NCI-H748 (cell line): Measurements from ENCODE around the gene JAK1.
"Not testable (repeated sequence)": the region's sequence is repeated elsewhere in the genome, so short reads cannot be mapped to it uniquely, and the experiment has no call there.

Source experiments
- DNase-seq: peaks from one replicate; lab custom pipeline; 2025; ENCODE audit not compliant: unreplicated experiment; lab: John Stamatoyannopoulos, UW

Gene JAK1

DNA sequence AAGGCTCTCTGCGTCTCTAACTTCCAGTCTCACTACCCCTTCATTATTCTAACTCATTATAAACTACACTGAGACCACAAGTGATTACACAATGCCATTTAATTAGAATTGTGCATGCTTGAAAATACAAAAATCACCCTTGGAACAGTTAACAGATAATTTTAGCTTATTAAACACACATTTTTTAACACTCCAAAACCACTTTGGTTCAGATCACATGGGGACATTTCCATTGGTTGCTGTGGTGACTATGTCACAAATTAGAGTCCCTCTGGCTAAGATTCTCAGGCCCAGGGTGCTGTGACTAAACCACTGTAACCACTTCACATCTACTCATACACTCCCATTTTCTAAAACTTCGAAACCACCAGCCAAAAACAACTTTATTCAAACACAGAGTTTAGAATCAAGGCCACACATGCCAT is 43.0 kb downstream of the JAK1 start:
- DNase-seq: no peak

DNA sequence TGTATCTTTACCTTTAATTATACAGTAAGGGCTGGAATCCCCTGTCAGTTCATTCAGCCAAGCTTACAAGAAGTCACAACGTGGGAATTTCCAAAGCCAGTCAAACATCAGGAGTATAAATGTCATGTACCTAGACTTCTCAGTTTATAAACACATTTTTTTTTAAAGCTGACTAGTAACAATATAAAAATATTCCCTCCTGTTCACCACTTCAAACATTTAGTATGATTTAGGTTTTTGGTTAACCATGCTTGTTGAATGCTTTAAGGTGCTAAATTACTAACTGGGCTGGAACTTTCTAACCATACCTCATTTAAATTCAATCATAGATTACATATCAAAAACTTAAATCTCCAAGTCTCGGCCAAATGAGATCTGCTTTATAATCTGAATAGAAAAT is 44.0 kb downstream of the JAK1 start:
- no peak for DNase-seq

DNA sequence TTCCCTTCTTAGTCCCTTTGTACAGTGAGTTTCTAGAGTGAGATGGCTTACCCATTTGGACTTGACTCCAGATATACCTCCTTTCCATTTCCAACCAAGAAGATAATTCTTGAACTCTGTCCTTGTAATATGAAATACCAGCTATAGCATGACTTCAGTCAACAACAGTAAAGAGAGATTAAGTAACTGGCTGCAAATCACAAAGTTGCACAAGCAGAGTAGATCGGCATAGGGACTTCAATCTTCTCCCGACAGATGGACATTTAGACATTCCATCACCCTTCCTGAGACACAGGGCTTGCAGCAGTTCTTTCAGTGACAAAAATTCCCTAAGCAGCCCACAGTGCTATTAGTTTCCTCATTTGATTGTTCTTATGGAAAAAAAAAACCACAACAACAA is 44.6 kb downstream of the JAK1 start:
- DNase-seq: no peak

DNA sequence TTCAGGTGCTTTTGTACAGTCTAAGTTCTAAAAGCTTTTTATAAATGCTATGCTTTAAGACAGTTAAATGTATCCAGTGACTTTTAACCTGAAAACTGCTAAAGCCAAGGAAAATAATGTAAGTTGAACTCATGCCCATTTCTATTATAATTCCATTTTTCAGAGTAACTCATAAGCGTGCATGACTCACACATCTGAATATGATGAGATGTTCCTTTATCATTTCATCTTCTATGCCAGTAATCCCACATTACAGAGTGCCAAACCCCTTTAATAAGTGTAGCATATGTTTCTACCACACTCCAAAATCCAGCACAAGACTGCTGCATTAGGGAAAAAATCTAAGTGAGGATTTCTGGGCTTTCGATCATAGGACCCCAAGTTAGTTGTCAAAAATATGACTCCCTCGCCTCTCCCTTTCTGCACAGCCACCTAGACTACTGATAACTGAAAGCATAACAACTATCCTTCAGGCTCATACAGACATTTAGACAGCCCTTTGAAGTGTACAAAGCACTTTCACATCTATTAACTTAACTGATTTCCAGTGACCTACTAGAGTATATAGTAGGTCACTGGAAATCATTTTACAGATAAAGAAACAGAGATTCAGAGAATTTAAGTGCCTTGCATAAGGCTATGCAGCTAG is 45.3 kb downstream of the JAK1 start:
- DNase-seq: no peak

DNA sequence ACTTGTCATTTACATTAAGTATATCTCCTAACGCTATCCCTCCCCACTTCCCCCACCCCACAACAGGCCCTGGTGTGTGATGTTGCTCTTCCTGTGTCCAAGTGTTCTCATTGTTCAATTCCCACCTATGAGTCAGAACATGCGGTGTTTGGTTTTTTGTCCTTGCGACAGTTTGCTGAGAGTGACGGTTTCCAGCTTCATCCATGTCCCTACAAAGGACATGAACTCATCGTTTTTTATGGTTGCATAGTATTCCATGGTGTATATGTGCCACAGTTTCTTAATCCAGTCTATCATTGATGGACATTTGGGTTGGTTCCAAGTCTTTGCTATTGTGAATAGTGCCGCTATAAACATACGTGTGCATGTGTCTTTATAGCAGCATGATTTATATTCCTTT is 47.2 kb downstream of the JAK1 start:
- DNase-seq: not testable (repeated sequence)

DNA sequence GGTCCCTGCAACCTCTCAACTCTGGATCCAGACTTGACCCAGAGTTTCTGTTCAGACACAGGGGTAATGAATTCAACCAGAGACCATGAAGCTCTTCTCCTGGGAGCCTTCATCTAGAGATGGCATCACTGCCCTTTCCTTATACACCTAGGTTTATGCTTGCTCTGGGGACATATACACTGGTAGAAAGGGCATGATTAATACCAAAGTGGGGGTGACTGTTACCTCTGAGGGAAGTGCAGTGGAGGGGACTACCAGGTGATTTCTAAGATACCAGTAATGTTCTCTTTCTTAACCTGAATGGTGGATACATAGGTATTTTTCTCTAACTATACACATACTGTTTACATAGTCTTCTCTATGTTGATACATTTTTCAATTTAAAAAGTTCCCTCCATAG is 48.4 kb downstream of the JAK1 start:
- no peak for DNase-seq

DNA sequence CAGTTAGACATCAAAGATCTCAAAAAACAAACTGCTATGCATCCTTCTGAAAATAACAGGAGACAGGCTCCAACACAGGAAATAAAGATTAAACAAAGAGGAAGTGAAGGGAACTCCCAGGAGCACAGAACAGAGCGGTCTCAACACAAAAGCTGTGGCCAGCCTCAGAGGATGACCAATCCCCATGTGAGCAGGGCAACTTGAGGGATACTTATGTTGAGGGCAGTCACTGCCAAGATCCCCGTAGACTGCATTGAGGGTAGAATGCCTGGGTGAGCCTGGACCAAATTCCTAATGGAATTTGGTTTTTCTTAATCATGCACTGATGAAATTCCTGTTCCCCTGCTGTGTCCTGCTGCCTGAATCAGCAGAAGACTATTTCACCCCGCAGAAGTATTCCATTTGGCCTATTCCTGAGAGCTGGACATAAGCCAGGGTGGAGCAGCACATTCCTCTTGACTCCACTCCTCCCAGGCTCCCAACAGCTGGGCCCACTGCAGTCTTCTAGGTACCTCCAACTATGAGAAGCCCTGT is 49.0 kb downstream of the JAK1 start:
- no peak for DNase-seq

DNA sequence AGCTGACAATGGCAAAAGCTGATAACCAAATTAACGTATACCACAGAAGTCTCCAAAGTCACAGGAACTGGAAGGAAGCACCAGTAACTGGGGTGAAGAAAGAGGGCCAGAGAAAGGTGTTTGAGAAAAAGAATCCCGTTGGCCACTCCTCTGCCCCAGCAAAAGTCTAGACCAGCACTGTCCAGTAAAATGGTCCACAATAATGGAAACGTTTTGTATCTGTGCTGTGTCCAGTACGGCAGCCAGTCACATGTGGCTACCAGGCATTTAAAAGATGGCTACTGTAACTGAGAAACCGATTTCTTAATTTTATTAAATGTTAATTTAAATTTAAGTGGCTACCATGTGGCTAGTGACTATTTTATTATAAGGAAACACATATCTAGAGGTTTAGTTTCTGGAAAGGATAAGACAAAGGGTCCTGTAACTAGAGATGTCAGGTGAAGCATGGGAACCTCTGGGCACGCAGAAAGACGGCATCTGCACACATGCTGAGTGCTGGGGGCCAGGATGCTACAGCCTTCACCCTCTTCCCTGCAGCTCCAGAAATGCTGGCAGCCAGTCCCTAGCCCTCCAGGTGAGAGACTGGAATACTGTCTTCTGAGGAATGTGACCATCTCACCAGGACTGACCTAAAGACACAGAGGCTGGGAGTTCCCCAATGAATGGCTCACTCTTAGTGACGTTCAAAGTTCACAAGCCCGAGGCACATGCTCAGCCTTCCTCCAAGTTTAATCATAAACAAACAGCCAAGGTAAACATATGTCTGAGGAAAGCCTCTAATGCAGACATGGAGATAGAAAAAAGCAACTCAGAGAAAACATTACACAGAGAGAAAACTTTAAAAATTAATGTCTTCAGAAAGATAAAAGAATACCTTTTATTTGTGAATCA is 50.7 kb downstream of the JAK1 start:
- DNase-seq: no peak

DNA sequence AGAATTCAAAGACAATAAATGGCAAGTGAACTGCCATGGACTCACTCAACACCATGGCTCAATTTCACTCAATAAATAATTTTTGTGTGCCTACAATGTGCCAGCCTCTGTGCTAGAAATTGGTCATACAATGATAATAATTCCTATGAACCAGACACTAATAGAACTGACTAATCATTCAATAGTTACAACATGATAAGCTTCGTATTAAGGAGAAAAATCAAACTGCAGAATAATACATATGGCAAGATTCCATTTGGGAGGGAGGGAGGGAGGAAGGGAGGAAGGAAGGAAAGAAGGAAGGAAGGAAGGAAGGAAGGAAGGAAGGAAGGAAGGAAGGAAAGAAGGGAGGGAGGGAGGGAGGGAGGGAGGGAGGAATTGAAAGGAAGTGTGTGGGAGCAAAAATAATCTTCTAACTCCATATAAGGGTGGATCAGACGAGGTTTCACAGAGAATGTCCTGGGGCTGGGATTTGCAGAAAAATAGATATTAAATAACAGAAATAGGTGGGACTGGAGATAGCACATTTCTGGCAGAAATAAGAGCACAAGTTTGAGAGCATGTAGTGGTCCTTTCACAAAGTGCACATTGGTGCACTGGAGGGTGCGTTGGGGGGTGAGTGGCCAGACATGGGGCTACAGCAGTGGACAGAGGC is 52.9 kb downstream of the JAK1 start:
- no peak for DNase-seq

DNA sequence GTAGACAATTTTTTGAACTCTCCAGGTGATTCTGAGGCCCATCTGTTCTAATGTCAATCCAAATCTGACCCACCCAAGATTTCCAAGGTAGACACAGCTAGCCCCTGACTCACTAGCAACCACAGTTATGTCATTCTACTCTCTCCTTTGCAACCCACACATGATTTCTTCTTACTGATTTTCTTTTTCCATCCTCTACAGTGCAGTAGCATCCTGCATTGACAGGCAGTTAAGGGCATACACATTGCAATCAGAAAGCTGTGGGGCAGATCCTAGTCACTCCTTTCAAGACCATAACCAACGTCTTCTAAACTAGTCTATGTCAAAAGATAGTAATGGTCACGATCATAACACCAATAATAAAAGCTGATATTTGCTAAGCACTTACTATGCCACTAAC is 54.2 kb downstream of the JAK1 start:
- DNase-seq: no peak

DNA sequence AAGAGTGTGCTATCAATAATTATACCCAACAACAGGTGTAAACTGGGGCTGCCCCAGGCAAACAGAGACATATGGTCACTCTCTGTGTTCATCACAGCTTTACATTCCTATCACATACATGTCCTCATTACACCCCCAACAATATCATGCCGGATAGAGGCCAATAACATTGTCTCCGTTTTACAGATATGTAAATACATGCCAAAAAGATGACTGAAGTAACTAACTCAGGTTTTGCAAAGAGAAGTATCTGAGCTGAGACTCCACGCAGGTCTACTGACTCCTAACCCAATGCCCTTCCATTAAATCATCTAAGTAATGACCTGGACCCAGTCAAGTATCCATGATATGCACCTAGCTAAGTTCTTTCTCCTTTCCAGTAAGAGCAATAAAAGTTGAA is 55.0 kb downstream of the JAK1 start:
- DNase-seq: no peak

DNA sequence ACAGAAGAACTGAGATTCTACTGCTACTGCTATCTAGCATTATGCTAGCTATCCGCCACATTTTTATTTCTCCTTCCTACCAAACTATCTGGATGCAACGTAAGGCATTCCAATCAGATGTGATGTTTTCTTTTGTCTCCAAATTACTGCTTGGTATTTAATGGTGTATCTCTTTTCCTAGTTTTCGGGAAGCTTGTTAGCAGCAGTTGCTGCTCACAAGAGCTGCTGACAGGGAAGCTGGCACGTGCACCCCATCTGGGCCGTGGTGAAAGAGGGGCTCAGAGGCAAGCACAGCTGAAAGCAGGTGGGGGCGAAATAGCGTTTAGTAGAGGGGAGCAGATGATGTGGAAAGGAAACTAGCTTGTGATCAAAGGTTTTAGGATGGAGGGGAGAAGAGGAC is 57.3 kb downstream of the JAK1 start:
- no peak for DNase-seq

DNA sequence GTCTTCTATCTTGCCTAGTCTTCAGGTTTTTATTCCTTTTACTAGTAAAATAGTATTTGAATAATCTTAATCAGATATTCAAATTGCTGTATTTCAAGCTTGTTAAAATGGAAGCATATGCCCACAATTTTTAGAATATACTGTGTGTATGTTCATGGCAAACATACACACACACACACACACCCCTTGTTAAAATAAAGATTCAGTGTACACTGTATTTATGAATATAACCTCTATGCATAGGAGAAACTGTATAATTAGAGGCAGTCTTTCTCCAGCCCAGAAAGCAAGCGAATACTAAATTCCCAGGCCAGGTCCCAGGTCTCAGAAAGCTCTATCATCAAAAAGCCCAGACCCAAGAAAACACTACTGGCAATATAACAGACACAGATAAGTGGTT is 57.8 kb downstream of the JAK1 start:
- no peak for DNase-seq

DNA sequence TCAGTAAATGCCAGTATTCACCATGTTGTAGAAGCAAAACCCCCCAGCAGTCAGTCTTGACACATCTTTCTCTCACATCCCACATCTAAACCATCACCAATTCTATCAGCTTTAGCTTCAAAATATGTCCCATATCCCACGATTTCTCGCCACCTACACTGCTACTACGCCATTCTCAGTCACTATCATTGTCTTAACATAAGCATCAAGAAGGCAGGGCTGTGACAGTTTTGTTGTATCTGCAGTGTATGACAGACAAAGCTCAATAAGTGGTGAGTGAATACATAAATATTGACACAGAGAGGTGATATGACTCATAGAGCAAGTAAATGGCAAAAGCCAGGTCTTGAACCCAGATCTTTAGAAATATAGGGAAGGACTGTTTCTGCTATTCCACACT is 59.9 kb downstream of the JAK1 start:
- no peak for DNase-seq

DNA sequence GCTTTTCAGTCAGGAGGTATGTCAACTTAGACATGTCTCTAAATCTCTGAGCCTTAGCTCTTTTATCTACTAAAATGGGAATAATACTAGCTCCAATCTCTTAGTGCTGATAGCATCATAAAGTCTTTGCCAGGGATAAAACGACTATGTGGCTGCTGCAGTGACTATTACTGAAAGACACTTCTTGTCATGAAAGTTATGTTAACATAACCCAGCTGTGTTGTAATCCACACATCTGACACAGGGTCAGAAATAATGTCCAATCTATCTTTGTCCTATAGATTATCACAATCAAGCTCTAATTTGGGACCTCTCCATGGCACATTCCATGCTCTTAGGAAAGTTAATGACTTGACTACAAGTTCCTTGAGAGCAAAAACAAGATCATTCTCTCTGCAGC is 62.8 kb downstream of the JAK1 start:
- DNase-seq: no peak

DNA sequence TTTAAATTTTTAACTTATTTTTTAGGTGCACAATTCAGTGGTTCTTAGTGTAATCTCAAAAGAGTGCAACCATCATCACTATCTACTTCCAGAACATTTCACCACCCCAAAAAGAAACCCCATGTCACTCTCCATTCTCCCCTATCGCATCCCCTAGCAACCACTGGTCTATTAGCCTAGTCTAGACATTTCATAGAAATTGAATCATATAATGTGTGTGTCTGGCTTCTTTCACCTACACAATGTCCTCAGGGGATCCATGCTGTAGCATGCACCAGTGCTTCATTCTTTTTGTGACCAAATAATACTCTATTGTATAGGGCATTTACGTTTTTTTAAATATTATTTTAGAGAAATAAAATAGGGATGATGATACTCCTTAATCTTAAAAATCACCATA is 64.7 kb downstream of the JAK1 start:
- no peak for DNase-seq

DNA sequence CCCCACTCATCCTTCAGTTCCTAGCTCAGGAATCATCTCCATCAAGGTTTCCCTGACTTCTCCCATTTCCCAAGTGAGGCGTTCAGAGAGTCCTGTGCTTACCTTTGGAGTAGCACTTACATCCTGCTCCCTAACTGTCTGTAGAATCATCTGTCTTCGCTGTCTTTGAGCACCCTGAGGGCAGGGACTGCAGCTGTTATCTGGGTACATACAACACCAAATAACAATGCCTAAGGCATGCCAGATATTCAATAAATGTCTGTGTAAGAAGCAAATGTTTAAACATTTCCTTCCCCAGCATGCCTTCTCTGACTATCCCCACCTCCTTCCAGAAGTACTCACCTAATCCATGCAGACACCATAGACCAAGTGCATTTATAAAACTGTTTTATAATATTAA is 65.4 kb downstream of the JAK1 start:
- no peak for DNase-seq

DNA sequence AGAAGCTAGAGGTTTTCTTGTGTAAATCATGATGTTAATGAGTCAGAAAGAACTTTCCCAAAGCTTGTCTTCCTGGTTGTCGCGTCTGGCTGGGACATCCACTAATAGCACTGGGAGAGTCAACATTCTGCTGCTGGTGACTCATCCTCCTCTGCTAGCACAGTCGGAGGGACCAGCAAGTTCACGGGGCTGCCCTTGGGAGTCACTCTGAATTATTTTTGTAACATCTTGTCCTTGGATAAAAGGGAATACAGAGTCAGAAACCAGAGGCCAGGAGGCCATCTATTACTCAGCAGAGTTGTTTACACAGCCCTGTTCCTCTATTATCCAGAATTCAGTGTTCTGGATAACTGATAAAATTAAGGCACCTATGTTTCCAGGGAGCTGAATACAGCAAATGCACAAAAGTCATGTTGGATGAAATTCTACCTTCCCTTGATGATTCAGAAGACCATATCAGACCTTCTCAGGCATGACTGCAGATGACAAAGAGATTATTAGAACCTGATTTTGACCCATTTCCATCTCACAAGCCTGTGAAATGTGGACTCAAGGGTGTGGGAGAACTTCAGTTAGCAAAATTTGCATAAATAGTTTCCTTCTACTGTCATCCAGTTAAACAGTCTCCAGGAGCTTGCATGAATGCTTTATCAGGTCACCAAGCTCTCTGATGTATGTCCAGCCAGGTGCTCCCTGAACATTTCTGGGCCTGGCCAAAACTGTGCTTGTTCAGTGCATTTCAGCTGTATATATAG is 68.1 kb downstream of the JAK1 start:
- DNase-seq: peak; percentile 22

DNA sequence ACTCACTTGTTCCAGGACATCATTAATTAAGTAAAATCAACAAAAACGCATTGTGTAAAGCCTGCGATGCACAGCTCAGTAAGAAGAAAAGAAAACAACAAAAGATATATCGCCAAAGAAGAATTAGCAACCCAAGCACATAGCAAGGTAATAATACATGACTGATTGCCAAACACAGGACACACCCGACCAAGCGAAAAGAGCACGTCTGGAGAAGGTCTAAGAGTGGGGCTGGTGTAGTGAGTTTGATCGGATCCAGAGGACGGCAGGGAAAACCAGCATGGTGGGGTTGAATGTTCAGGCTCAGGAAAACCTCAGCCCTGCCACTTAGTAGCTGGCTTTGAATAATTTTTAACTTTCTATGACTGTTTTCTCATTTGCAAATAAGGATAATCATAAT is 69.8 kb downstream of the JAK1 start:
- DNase-seq: no peak

DNA sequence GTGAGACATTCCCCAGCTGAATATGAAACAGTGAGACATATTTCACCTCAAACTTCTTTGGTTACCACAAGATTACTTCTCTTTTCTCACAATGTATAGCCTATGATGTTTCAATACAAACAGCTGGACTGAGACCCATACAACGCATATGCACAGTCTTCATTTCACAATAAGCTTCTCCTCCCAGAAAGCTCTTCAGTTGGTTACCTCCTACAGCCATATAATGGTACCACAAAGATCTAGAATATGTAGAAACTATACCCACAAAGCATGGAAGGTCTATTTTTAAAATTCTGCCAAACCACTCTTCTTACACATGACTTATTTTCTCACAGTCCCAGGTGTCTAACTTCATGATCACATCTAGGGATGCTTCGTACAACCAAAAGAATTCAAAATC is 70.8 kb downstream of the JAK1 start:
- DNase-seq: no peak
